GM12878 (cell line): ENCODE data around the gene UNK. TPM values are rescaled to one million over a fixed set of nuclear protein-coding genes. Genes with fewer than 3 reads are reported as not detected.

Experiments used
- CBX3 ChIP-seq: fragments of 200-600 bp; sonication (generic); IDR thresholded peaks from 2 replicates; pipeline ENCODE4 v1.6.1; 2016; ENCODE audit warnings: low read depth, borderline replicate concordance
- CBX5 ChIP-seq: sonication (generic); IDR thresholded peaks from 2 replicates; pipeline ENCODE4 v1.6.1; 2016; ENCODE audit warnings: low read depth, moderate library complexity, mild to moderate bottlenecking, inconsistent platforms
- CHD1 ChIP-seq: IDR thresholded peaks from 2 replicates; pipeline ENCODE4 v1.6.1; 2012; ENCODE audit warnings: low read depth, low read length, improper control_type of control experiment
- MYB ChIP-seq: fragments of 150-350 bp; IDR thresholded peaks from 2 replicates; pipeline ENCODE4 v1.6.1; 2014; ENCODE audit warnings: mild to moderate bottlenecking, low read depth, low read length, borderline replicate concordance
- NBN ChIP-seq: fragments of 450-650 bp; IDR thresholded peaks from 2 replicates; pipeline ENCODE4 v1.6.1; 2016
- NFXL1 ChIP-seq: fragments of 450-650 bp; IDR thresholded peaks from 2 replicates; pipeline ENCODE4 v1.6.1; 2017; ENCODE audit warnings: antibody characterized with exemption, mild to moderate bottlenecking, borderline replicate concordance
- PML ChIP-seq: IDR thresholded peaks from 2 replicates; pipeline ENCODE4 v1.6.1; 2012; ENCODE audit warnings: low read length, inconsistent platforms
- POLR2A ChIP-seq: IDR thresholded peaks from 2 replicates; pipeline ENCODE4 v1.6.1; 2011; ENCODE audit warnings: low read depth, mild to moderate bottlenecking, low read length
- RELA ChIP-seq: fragments of 450-650 bp; IDR thresholded peaks from 2 replicates; pipeline ENCODE4 v1.8.0; 2014; ENCODE audit warnings: borderline replicate concordance; ENCODE audit not compliant: partially characterized antibody
- SIX5 ChIP-seq: IDR thresholded peaks from 2 replicates; pipeline ENCODE4 v1.6.1; 2011; ENCODE audit warnings: mild to moderate bottlenecking, low read depth, low read length, moderate library complexity; ENCODE audit not compliant: severe bottlenecking
- SREBF1 ChIP-seq: IDR thresholded peaks from 2 replicates; pipeline ENCODE4 v1.6.1; 2012; ENCODE audit warnings: mild to moderate bottlenecking, low read length
- SUZ12 ChIP-seq: fragments of 200-600 bp; sonication (generic); IDR thresholded peaks from one replicate; pipeline ENCODE4 v1.6.1; 2018; ENCODE audit warnings: antibody characterized with exemption, mild to moderate bottlenecking; ENCODE audit not compliant: unreplicated experiment
- TBL1XR1 ChIP-seq: IDR thresholded peaks from 2 replicates; pipeline ENCODE4 v1.6.1; 2012; ENCODE audit warnings: low read depth, low read length, improper control_type of control experiment
- ZSCAN29 ChIP-seq: fragments of 450-650 bp; IDR thresholded peaks from 2 replicates; pipeline ENCODE4 v1.6.1; 2017; ENCODE audit warnings: mild to moderate bottlenecking, moderate library complexity
- polyA plus RNA-seq, 11 experiments: library from polyadenylated mRNA; depleted of rRNA in 4 of 11; unstranded in 6 of 11; stranded (reverse) in 5 of 11; fragments of >200 nt; fragmentation: Nextera tagmentation in 4 of 11; fragmentation: Illumina TruSeq in 1 of 11; extraction: Ambion mirVana in 4 of 11; extraction: Trizol in 1 of 11; gene quantifications; 1 replicate in 1 of 11; 2 replicates in 10 of 11; pipeline versions ENCODE4 v1.2.1 to v1.2.3, GENCODE V29; 2011 to 2016; ENCODE audit warnings: inconsistent platforms in 2 of 11, missing spikeins in 2 of 11, low read depth in 1 of 11
- total RNA-seq, 4 experiments: library from RNA; depleted of rRNA in 3 of 4; stranded (reverse); fragments of >200 nt in 3 of 4; fragmentation: Illumina TruSeq in 1 of 4; extraction: Trizol in 1 of 4; gene quantifications; 2 replicates each; pipeline versions ENCODE4 v1.2.1 to v1.2.3, GENCODE V29; 2013 to 2021
- TF ChIP-seq, protein P1 (sequence below): fragments of 450-650 bp; IDR thresholded peaks from 2 replicates; pipeline ENCODE4 v1.6.1; 2017; ENCODE audit warnings: low read depth, mild to moderate bottlenecking, moderate library complexity
- TF ChIP-seq, protein P2 (sequence below): fragments of 450-650 bp; IDR thresholded peaks from 2 replicates; pipeline ENCODE4 v1.6.1; 2017; ENCODE audit warnings: mild to moderate bottlenecking, moderate library complexity
- TF ChIP-seq, protein P3 (sequence below): IDR thresholded peaks from 2 replicates; pipeline ENCODE4 v1.6.1; 2011; ENCODE audit warnings: borderline replicate concordance, low read depth, mild to moderate bottlenecking, moderate library complexity, low read length; ENCODE audit not compliant: insufficient read depth, poor library complexity, severe bottlenecking
- TF ChIP-seq, protein P4 (sequence below): fragments of 450-650 bp; IDR thresholded peaks from 2 replicates; pipeline ENCODE4 v1.6.1; 2014; ENCODE audit warnings: mild to moderate bottlenecking
- TF ChIP-seq, protein P5 (sequence below): fragments of 450-650 bp; IDR thresholded peaks from 2 replicates; pipeline ENCODE4 v1.6.1; 2018; ENCODE audit warnings: mild to moderate bottlenecking, low read depth, moderate library complexity; ENCODE audit not compliant: partially characterized antibody

UNK gene
- total and polyA plus RNA-seq, 10 of the 15 experiments (the other 5 are each of a cell fraction or from before 2014, with no cell fraction given) = 8.9 to 34.5 (median 27.3) TPM

DNA sequence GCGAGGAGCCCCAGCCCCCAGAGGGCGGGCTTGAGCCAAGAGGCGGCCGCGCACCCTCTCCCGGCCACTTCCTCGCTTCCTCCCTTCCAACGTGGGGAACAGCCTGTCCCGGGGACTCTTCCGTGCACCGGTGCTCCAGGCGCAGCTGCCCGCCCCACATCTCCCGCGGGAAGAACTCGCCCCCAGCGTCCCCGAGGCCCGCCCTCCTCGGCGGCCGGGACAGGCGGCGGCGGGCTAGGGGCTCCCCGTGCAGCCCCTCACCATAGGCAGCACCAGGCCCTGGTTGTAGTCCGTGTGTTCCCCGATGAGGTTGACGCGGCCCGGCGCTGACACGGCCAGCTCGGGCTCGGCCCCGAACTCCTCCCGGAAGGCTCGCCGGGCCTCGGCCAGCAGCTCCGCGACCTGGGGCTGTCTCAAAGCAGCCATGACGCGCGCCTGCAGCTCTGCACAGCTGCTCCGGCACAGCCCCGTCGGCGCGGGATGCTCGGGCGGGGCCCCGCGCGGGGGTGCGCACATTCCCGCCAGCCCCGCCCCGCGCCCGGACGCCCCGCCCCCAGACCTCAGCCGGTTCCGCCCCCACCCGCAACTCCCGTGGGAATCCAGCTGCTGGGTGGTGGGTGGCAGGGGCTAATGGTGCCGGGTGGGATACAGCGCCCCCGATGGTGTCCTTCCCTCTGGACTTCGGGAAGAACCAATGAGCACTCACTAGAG, 19.7 kb upstream of the UNK start, which contains the start of gene GALK1 (continued):
- TF ChIP-seq POLR2A = peak; percentile 83
- TF ChIP-seq MYB = no peak
- no peak for TF ChIP-seq SUZ12
- TF ChIP-seq, protein P1, sequence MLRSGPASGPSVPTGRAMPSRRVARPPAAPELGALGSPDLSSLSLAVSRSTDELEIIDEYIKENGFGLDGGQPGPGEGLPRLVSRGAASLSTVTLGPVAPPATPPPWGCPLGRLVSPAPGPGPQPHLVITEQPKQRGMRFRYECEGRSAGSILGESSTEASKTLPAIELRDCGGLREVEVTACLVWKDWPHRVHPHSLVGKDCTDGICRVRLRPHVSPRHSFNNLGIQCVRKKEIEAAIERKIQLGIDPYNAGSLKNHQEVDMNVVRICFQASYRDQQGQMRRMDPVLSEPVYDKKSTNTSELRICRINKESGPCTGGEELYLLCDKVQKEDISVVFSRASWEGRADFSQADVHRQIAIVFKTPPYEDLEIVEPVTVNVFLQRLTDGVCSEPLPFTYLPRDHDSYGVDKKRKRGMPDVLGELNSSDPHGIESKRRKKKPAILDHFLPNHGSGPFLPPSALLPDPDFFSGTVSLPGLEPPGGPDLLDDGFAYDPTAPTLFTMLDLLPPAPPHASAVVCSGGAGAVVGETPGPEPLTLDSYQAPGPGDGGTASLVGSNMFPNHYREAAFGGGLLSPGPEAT = 0 out of 2 replicates have a peak, but pooled peaks have one; percentile 8
- TF ChIP-seq SIX5 = no peak
- TF ChIP-seq CHD1 = no peak
- TF ChIP-seq CBX5 = no peak
- no peak for TF ChIP-seq ZSCAN29
- no peak for TF ChIP-seq TBL1XR1
- no peak for TF ChIP-seq RELA
- TF ChIP-seq, protein P2, sequence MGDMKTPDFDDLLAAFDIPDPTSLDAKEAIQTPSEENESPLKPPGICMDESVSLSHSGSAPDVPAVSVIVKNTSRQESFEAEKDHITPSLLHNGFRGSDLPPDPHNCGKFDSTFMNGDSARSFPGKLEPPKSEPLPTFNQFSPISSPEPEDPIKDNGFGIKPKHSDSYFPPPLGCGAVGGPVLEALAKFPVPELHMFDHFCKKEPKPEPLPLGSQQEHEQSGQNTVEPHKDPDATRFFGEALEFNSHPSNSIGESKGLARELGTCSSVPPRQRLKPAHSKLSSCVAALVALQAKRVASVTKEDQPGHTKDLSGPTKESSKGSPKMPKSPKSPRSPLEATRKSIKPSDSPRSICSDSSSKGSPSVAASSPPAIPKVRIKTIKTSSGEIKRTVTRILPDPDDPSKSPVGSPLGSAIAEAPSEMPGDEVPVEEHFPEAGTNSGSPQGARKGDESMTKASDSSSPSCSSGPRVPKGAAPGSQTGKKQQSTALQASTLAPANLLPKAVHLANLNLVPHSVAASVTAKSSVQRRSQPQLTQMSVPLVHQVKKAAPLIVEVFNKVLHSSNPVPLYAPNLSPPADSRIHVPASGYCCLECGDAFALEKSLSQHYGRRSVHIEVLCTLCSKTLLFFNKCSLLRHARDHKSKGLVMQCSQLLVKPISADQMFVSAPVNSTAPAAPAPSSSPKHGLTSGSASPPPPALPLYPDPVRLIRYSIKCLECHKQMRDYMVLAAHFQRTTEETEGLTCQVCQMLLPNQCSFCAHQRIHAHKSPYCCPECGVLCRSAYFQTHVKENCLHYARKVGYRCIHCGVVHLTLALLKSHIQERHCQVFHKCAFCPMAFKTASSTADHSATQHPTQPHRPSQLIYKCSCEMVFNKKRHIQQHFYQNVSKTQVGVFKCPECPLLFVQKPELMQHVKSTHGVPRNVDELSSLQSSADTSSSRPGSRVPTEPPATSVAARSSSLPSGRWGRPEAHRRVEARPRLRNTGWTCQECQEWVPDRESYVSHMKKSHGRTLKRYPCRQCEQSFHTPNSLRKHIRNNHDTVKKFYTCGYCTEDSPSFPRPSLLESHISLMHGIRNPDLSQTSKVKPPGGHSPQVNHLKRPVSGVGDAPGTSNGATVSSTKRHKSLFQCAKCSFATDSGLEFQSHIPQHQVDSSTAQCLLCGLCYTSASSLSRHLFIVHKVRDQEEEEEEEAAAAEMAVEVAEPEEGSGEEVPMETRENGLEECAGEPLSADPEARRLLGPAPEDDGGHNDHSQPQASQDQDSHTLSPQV = no peak
- no peak for TF ChIP-seq PML
- TF ChIP-seq, protein P3, sequence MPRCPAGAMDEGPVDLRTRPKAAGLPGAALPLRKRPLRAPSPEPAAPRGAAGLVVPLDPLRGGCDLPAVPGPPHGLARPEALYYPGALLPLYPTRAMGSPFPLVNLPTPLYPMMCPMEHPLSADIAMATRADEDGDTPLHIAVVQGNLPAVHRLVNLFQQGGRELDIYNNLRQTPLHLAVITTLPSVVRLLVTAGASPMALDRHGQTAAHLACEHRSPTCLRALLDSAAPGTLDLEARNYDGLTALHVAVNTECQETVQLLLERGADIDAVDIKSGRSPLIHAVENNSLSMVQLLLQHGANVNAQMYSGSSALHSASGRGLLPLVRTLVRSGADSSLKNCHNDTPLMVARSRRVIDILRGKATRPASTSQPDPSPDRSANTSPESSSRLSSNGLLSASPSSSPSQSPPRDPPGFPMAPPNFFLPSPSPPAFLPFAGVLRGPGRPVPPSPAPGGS = no peak
- TF ChIP-seq, protein P4, sequence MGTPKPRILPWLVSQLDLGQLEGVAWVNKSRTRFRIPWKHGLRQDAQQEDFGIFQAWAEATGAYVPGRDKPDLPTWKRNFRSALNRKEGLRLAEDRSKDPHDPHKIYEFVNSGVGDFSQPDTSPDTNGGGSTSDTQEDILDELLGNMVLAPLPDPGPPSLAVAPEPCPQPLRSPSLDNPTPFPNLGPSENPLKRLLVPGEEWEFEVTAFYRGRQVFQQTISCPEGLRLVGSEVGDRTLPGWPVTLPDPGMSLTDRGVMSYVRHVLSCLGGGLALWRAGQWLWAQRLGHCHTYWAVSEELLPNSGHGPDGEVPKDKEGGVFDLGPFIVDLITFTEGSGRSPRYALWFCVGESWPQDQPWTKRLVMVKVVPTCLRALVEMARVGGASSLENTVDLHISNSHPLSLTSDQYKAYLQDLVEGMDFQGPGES = no peak
- TF ChIP-seq CBX3 = no peak
- TF ChIP-seq, protein P5, sequence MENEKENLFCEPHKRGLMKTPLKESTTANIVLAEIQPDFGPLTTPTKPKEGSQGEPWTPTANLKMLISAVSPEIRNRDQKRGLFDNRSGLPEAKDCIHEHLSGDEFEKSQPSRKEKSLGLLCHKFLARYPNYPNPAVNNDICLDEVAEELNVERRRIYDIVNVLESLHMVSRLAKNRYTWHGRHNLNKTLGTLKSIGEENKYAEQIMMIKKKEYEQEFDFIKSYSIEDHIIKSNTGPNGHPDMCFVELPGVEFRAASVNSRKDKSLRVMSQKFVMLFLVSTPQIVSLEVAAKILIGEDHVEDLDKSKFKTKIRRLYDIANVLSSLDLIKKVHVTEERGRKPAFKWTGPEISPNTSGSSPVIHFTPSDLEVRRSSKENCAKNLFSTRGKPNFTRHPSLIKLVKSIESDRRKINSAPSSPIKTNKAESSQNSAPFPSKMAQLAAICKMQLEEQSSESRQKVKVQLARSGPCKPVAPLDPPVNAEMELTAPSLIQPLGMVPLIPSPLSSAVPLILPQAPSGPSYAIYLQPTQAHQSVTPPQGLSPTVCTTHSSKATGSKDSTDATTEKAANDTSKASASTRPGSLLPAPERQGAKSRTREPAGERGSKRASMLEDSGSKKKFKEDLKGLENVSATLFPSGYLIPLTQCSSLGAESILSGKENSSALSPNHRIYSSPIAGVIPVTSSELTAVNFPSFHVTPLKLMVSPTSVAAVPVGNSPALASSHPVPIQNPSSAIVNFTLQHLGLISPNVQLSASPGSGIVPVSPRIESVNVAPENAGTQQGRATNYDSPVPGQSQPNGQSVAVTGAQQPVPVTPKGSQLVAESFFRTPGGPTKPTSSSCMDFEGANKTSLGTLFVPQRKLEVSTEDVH = no peak
- TF ChIP-seq NBN = peak; percentile 8; the same call in 1 of the 2 replicates
- TF ChIP-seq SREBF1 = no peak
- TF ChIP-seq NFXL1 = no peak
